CD4-positive, alpha-beta T cell treated with Interleukin-15 for 1 hour (primary cell): ENCODE results near the gene MAPK8IP3.

Experiments used
- DNase-seq: peaks from one replicate; pipeline ENCODE4 v3.0.0-alpha.2; 2020

MAPK8IP3 gene

DNA sequence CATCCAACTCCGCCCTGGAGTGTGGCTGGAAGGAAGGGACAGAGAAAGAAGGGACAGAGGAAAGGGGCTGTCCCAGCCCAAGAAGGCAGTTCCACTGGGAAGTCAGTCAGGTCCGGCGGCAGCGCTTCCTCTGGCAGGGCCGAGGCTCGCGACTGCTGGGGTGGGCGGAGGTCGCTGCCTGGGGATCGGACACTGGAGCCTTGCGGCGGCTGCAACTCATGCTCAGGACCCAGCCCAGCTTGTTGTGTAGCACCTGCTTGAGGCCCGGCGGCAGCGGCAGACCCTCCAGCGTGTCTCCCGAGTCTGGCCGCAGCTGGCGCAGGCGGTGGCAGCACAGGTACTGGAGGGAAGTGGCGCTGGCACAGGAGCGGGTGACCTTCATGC is 71.0 kb downstream of the MAPK8IP3 start:
- DNase-seq = no peak

DNA sequence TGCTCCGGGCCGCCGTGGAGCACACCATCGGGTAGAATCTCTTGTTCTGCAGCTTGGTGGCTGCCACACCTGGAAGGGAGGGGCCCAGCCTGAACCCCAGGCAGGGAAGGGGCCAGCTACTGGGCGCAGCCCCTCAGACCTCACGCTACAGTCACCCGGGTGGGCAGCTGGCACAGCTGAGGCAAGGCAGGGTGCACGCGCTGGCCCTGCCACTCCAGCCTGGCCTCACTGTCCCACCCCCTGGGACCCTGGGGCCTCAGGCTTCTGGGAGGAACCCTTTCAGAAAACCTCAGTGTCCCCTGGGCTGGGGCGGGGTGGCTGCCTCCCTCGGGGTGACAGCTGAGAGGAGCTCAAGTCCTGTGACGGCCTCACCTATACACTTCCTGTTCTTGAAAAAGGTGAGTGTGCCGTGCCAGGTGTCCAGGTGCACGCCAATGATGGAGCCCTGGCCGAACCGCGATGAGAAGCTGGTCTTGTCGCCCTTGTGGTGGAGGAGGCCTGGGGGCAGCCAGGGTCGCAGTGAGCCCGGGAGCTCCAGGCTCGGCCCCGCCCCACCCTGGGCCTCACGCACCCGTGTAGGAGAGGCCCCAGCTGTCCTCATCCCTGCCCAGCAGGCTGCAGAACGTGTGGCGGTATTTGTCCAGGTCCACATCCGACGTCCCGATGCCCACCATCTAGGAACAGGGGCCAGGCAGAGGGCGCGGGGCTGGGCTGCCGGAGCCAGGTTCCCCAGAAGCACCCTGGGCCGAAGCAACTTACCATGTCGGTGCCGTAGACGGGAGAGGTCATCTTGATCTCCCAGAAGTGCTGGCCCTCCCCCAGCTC is 71.6 kb downstream of the MAPK8IP3 start:
- DNase-seq = no peak

DNA sequence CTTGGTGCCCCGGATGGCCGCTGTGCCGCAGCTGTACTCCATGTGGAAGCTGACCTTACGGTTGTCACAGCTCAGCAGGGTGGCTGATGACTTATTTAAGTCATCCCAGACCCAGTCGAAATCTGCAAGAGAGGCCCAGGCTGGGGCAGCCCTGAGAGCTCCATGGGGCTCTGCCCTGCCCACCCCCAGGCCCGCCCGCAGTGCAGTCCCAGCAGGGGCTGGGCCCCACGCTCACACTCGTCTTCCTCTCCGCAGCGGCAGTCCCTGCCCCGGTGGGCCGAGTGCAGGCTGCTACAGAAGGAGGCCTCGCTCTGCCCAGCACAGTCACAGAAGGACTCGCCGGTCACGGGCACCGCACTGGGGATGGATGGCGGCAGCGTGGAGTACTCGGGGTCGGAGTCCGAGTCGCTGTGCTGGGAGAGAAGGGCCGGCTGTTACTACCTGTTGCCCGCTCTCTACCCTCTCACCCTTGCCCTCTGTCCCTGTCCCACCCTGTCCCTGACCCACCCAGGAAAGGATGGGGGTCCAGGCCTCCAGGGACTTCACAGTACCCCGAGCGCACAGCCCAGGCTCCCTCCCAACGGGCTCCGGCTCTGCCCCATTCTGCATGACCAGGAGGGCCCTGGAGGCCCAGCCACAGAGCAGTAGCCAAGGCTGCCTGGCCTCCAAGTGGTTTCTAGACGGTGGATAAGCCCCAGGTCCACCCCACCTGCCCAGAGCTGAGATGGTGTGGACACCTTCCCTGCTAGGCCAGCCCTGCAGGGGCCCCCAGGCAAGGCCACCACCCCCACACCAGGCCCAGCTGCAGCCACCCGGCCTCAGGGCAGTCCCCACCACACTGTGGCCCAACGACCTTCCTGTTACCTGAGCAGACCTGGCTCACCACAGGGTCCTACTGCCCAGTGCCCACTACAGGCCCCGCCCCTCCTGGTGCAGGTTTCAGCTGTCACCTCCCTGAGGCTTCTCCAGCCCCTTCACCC is 72.5 kb downstream of the MAPK8IP3 start:
- DNase-seq = no peak

DNA sequence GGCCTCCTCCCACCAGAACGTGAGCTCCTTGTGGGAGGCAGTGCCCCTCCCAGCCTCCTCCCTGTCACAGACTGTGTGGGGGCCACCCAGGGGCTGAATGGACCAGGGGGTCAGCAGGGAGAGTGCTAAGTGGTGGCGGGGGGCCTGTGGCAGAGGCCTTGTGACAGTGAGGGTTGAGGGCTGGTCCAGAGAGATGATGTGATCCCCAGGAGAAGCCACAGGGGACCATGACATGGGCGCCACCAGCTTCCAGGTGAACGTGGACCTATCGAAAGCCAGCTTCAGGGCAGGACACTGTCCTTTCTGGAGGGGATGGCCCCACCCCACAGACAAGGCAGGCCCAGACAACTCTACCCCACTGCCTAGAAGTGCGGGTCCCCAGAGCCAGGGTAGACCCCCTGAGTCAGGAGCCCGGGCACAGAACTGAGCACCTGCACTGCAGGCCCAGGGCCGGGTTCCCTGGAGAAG is 73.3 kb downstream of the MAPK8IP3 start:
- no peak for DNase-seq

- no peak for DNase-seq
These were observed 74.0 kb downstream of the MAPK8IP3 start for GRCh38 chr16:1779741-1780676.

DNA sequence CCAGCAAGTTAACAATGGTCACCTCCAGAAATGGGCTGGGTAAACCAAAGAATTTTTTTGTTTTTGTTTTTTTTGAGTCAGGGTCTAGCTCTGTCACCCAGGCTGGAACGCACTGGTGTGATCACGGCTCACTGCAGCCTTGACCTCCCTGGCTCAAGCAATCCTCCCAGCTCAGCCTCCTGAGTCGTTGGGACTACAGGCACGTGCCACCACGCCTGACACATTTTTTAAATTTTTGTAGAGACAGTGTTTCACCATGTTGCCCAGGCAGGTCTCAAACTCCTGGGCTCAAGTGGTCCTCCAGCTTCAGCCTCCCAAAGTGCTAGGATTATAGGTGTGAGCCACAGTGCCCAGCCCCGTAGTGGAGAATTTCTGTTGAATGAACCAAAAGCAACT is 74.7 kb downstream of the MAPK8IP3 start:
- DNase-seq = no peak

- DNase-seq = no peak
These were observed 75.3 kb downstream of the MAPK8IP3 start for GRCh38 chr16:1781254-1781653.

- DNase-seq = no peak
These were observed 75.9 kb downstream of the MAPK8IP3 start for GRCh38 chr16:1781758-1782407.

GRCh38 chr16:1782408-1783264 is 76.6 kb downstream of the MAPK8IP3 start, which contains the start of the genes NUBP2 and SPSB3:
NUBP2 (plus strand) TSS chr16:1782960; CDS start chr16:1783021, 61 bp downstream.
SPSB3 (minus strand) TSS chr16:1782571; CDS start chr16:1781483, 1,088 bp downstream.
- DNase-seq = peak; percentile 100

- DNase-seq = no peak
These were observed 79.2 kb downstream of the MAPK8IP3 start for GRCh38 chr16:1784977-1785845.

DNA sequence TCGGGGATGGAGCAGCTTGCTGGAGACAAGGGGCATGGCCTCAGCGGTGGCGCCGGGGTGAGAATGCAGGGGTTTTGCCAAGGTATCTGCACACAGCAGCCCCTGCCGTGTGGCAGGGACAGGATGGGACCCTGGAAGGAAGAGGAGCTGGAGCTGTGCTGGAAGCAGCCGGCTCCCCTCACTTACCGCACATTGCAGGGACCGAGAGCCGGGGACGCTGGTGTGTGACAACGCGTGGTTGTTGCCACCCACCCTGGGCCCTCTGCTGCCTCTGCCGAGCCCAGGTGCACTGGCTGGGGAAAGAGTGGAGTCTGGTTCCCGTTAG is 79.8 kb downstream of the MAPK8IP3 start:
- DNase-seq = no peak

GRCh38 chr16:1786242-1787055 is 80.5 kb downstream of the MAPK8IP3 start:
- DNase-seq = no peak

- no peak for DNase-seq
These were observed 81.0 kb downstream of the MAPK8IP3 start for GRCh38 chr16:1787056-1787321.

- DNase-seq = no peak
These were observed 81.5 kb downstream of the MAPK8IP3 start for GRCh38 chr16:1787322-1788094.

GRCh38 chr16:1788095-1788707 is 82.2 kb downstream of the MAPK8IP3 start:
- no peak for DNase-seq

GRCh38 chr16:1788708-1789100 is 82.7 kb downstream of the MAPK8IP3 start:
- DNase-seq = no peak

DNA sequence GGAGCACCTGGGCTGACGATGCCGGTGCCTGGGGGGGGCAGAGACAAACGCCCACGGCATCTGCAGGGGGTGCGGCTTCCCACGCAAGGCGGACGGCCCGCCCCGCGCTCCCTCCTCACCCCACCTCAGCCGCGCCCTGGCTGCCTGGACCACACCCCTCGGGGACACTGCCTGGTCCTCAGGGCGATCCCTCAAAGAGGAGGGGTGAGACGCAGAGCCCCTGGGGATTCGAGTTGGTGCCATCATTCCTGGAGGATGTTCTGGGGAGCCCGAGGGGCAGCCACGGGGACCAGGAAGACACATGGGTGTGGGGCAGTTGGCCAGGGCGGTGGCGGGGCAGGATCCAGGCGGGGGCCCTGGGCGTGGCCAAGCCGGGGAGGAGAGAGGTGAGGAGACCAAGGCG is 83.6 kb downstream of the MAPK8IP3 start:
- no peak for DNase-seq

- no peak for DNase-seq
These were observed 84.2 kb downstream of the MAPK8IP3 start for GRCh38 chr16:1790261-1790610.
